ENCODE measurements around the gene PIGB. TPM values are rescaled to one million over a fixed set of nuclear protein-coding genes. Genes with fewer than 3 reads are reported as not detected.

Gene PIGB
- total and polyA plus RNA-seq, 2 donors (not counting 1 experiment from before 2014, with no cell fraction given) = 18.8 to 27.4 TPM

GRCh38 chr15:55402707-55403106, 83.7 kb downstream of the PIGB start:
- H3K4me3 ChIP-seq (replicated peaks in 1 of 4; ENCODE audit: control extremely low read depth in 1 of 4, insufficient read depth in 1 of 4, low read depth in 3 of 4, low read length in 4 of 4) = no peak overlapping the region
- H3K4me2 ChIP-seq (ENCODE audit: extremely low read depth, insufficient read depth, low read length) = no peak overlapping the region
- H3K36me3 ChIP-seq (ENCODE audit: control insufficient read depth, insufficient read depth, low read length) = no peaks in the 10 kb centered on the region
- H3K9ac ChIP-seq (ENCODE audit: insufficient read depth, low read length) = no peak overlapping the region
- no peak overlapping the region for H3K27ac ChIP-seq (ENCODE audit: insufficient read depth, low read length)
- peak; percentile 3 to 69 for DNase-seq (ENCODE audit: low read depth in 2 of 2)
- H3K9me3 ChIP-seq (ENCODE audit: control insufficient read depth, insufficient read depth, low read depth, low read length) = no peaks in the 10 kb centered on the region
- TF ChIP-seq EZH2 (IDR thresholded peaks at IDR 0.05; ENCODE audit: low read length, missing control alignments) (no peak), CTCF (conservative IDR thresholded peaks at IDR 0.05 in 1 of 2, IDR thresholded peaks at IDR 0.05 in 1 of 2; ENCODE audit: low read depth in 1 of 2, low read length in 2 of 2) (no peak)
- no peaks in the 10 kb centered on the region for H3K4me1 ChIP-seq (ENCODE audit: control insufficient read depth, extremely low read depth, insufficient read depth, low read length)
- no peak overlapping the region for H2AFZ ChIP-seq (ENCODE audit: low read length)
- no peaks in the 10 kb centered on the region for H3K27me3 ChIP-seq (ENCODE audit: control insufficient read depth, insufficient read depth, low read length)
- H3K79me2 ChIP-seq (ENCODE audit: control insufficient read depth, insufficient read depth, low read length) = peaks cover 1% of the 10 kb centered on the region
- H4K20me1 ChIP-seq (ENCODE audit: control insufficient read depth, extremely low read depth, insufficient read depth, low read length) = no peaks in the 10 kb centered on the region

GRCh38 chr15:55403531-55403930, 84.5 kb downstream of the PIGB start:
- TF ChIP-seq CTCF (conservative IDR thresholded peaks at IDR 0.05 in 1 of 2, IDR thresholded peaks at IDR 0.05 in 1 of 2; ENCODE audit: low read depth in 1 of 2, low read length in 2 of 2) (no peak), EZH2 (IDR thresholded peaks at IDR 0.05; ENCODE audit: low read length, missing control alignments) (no peak)
- no peaks in the 10 kb centered on the region for H3K9me3 ChIP-seq (ENCODE audit: control insufficient read depth, insufficient read depth, low read depth, low read length)
- H3K79me2 ChIP-seq (ENCODE audit: control insufficient read depth, insufficient read depth, low read length) = peaks cover 1% of the 10 kb centered on the region
- no peaks in the 10 kb centered on the region for H4K20me1 ChIP-seq (ENCODE audit: control insufficient read depth, extremely low read depth, insufficient read depth, low read length)
- H3K4me2 ChIP-seq (ENCODE audit: extremely low read depth, insufficient read depth, low read length) = no peak overlapping the region
- H3K9ac ChIP-seq (ENCODE audit: insufficient read depth, low read length) = no peak overlapping the region
- H3K27me3 ChIP-seq (ENCODE audit: control insufficient read depth, insufficient read depth, low read length) = no peaks in the 10 kb centered on the region
- peak; percentile 50 to 82 for DNase-seq (ENCODE audit: low read depth in 2 of 2)
- peak overlapping the region in 1 of 4 experiments; percentile 38 for H3K4me3 ChIP-seq (replicated peaks in 1 of 4; ENCODE audit: control extremely low read depth in 1 of 4, insufficient read depth in 1 of 4, low read depth in 3 of 4, low read length in 4 of 4)
- no peaks in the 10 kb centered on the region for H3K4me1 ChIP-seq (ENCODE audit: control insufficient read depth, extremely low read depth, insufficient read depth, low read length)
- H3K27ac ChIP-seq (ENCODE audit: insufficient read depth, low read length) = no peak overlapping the region
- no peak overlapping the region for H2AFZ ChIP-seq (ENCODE audit: low read length)
- no peaks in the 10 kb centered on the region for H3K36me3 ChIP-seq (ENCODE audit: control insufficient read depth, insufficient read depth, low read length)

Other genes with a start within 250 kb of the PIGB start
- gene RSL24D1, start 122.3 kb upstream of the PIGB start, total RNA-seq = 117 and 127 TPM in 2 replicates
- 54.4 and 56.8 TPM in 2 replicates for gene RSL24D1, start 122.3 kb upstream of the PIGB start, polyA plus RNA-seq
- gene RAB27A, start 29.4 kb upstream of the PIGB start, total RNA-seq = 10.3 and 14.4 TPM in 2 replicates
- gene RAB27A, start 29.4 kb upstream of the PIGB start, polyA plus RNA-seq = 34.9 and 47.4 TPM in 2 replicates
- gene PIGBOS1, start 99 bp upstream of the PIGB start, total RNA-seq = 7.4 and 10.9 TPM in 2 replicates
- gene PIGBOS1, start 99 bp upstream of the PIGB start, polyA plus RNA-seq = 18.5 and 19.2 TPM in 2 replicates
- gene CCPG1, start 89.1 kb downstream of the PIGB start, total RNA-seq = 64.6 and 80.9 TPM in 2 replicates
- 32.5 and 50.0 TPM in 2 replicates for gene CCPG1, start 89.1 kb downstream of the PIGB start, polyA plus RNA-seq
- gene PIERCE2, start 89.3 kb downstream of the PIGB start, total RNA-seq = 2.3 and 3.1 TPM in 2 replicates
- 3.2 and 4.0 TPM in 2 replicates for gene PIERCE2, start 89.3 kb downstream of the PIGB start, polyA plus RNA-seq
- gene DNAAF4, start 189.0 kb downstream of the PIGB start, total RNA-seq = 0.77 and 1.7 TPM in 2 replicates
- 2.0 and 2.5 TPM in 2 replicates for gene DNAAF4, start 189.0 kb downstream of the PIGB start, polyA plus RNA-seq

Data from fibroblast of lung (primary cell).